H9 (cell line): ENCODE measurements around the gene APBB2. TPM values are rescaled to one million over a fixed set of nuclear protein-coding genes. Genes with fewer than 3 reads are reported as not detected.

ENCODE experiments used
- DNase-seq: peaks from one replicate; pipeline ENCODE4 v3.0.0-alpha.2; 2017
- H2AFZ ChIP-seq: one replicate; pipeline ENCODE4 v1.6.1; 2013; ENCODE audit warnings: mild to moderate bottlenecking, low read length, control low read depth, moderate library complexity
- H2AK5ac ChIP-seq: 2 replicates; pipeline ENCODE4 v1.6.1; 2013; ENCODE audit warnings: low read length, control low read depth, mixed read lengths; ENCODE audit not compliant: insufficient read length
- H2BK120ac ChIP-seq: one replicate; pipeline ENCODE4 v1.6.1; 2013; ENCODE audit warnings: low read depth, mild to moderate bottlenecking, low read length, control low read depth, inconsistent platforms; ENCODE audit not compliant: poor library complexity, severe bottlenecking
- H2BK12ac ChIP-seq: 2 replicates; pipeline ENCODE4 v1.6.1; 2013; ENCODE audit warnings: low read length, control low read depth, mixed read lengths, low read depth; ENCODE audit not compliant: insufficient read length
- H2BK15ac ChIP-seq: 2 replicates; pipeline ENCODE4 v1.6.1; 2013; ENCODE audit warnings: low read depth, low read length, control low read depth
- H2BK20ac ChIP-seq: one replicate; pipeline ENCODE4 v1.6.1; 2013; ENCODE audit warnings: low read depth, mild to moderate bottlenecking, low read length, control low read depth, inconsistent platforms; ENCODE audit not compliant: poor library complexity, severe bottlenecking
- H2BK5ac ChIP-seq: 2 replicates; pipeline ENCODE4 v1.6.1; 2013; ENCODE audit warnings: low read length, control low read depth, mixed read lengths; ENCODE audit not compliant: insufficient read length
- H3K14ac ChIP-seq: 2 replicates; pipeline ENCODE4 v1.6.1; 2013; ENCODE audit warnings: low read length, control low read depth; ENCODE audit not compliant: insufficient read depth
- H3K18ac ChIP-seq: 2 replicates; pipeline ENCODE4 v1.6.1; 2013; ENCODE audit warnings: low read depth, mild to moderate bottlenecking, mixed read lengths, low read length, control low read depth; ENCODE audit not compliant: insufficient read length
- H3K23ac ChIP-seq: 2 replicates; pipeline ENCODE4 v1.6.1; 2013; ENCODE audit warnings: low read length, control low read depth, mixed read lengths, low read depth; ENCODE audit not compliant: insufficient read length
- H3K23me2 ChIP-seq: 2 replicates; pipeline ENCODE4 v1.6.1; 2013; ENCODE audit warnings: low read depth, mild to moderate bottlenecking, mixed read lengths, low read length, control low read depth; ENCODE audit not compliant: insufficient read length, poor library complexity, severe bottlenecking
- H3K27ac ChIP-seq: 2 replicates; pipeline ENCODE4 v1.5.1; 2013; ENCODE audit warnings: low read length, control low read depth, mixed read lengths, low read depth; ENCODE audit not compliant: insufficient read length
- H3K27me3 ChIP-seq: 2 replicates; pipeline ENCODE4 v1.6.1; 2013; ENCODE audit warnings: low read length, control low read depth, inconsistent platforms; ENCODE audit not compliant: insufficient read depth
- H3K4ac ChIP-seq: 2 replicates; pipeline ENCODE4 v1.6.1; 2013; ENCODE audit warnings: low read depth, mild to moderate bottlenecking, control low read depth, inconsistent platforms, low read length, moderate library complexity
- H3K4me1 ChIP-seq: 2 replicates; pipeline ENCODE4 v1.6.1; 2013; ENCODE audit warnings: low read length, control low read depth, inconsistent platforms; ENCODE audit not compliant: insufficient read depth
- H3K4me2 ChIP-seq: 2 replicates; pipeline ENCODE4 v1.6.1; 2013; ENCODE audit warnings: low read length, control low read depth, mixed read lengths; ENCODE audit not compliant: insufficient read length, insufficient read depth
- H3K56ac ChIP-seq: 2 replicates; pipeline ENCODE4 v1.6.1; 2013; ENCODE audit warnings: low read depth, mild to moderate bottlenecking, mixed read lengths, low read length, control low read depth; ENCODE audit not compliant: insufficient read length
- H3K79me1 ChIP-seq: 2 replicates; pipeline ENCODE4 v1.6.1; 2013; ENCODE audit warnings: low read depth, mild to moderate bottlenecking, moderate library complexity, low read length, control low read depth, inconsistent platforms; ENCODE audit not compliant: insufficient read depth, poor library complexity, severe bottlenecking
- H3K79me2 ChIP-seq: 2 replicates; pipeline ENCODE4 v1.6.1; 2013; ENCODE audit warnings: low read length, control low read depth, inconsistent platforms; ENCODE audit not compliant: insufficient read depth
- H3K9ac ChIP-seq: 2 replicates; pipeline ENCODE4 v1.6.1; 2013; ENCODE audit warnings: low read length, control low read depth, mixed read lengths; ENCODE audit not compliant: insufficient read length; ENCODE audit errors: extremely low read depth
- H3K9me3 ChIP-seq: one replicate; pipeline ENCODE4 v1.6.1; 2013; ENCODE audit warnings: low read depth, low read length, inconsistent platforms; ENCODE audit not compliant: control insufficient read depth
- H3T11ph ChIP-seq: one replicate; pipeline ENCODE4 v1.6.1; 2013; ENCODE audit warnings: mild to moderate bottlenecking, low read length, control low read depth, inconsistent platforms
- H4K20me1 ChIP-seq: one replicate; pipeline ENCODE4 v1.6.1; 2013; ENCODE audit not compliant: control insufficient read depth, insufficient read length, insufficient read depth
- H4K5ac ChIP-seq: 2 replicates; pipeline ENCODE4 v1.6.1; 2013; ENCODE audit warnings: low read depth, mild to moderate bottlenecking, mixed read lengths, low read length, control low read depth; ENCODE audit not compliant: insufficient read length
- H4K8ac ChIP-seq: replicated peaks from 2 replicates; pipeline ENCODE4 v1.6.1; 2013; ENCODE audit warnings: low read length, control low read depth, mixed read lengths, low read depth; ENCODE audit not compliant: insufficient read length
- H4K91ac ChIP-seq: 2 replicates; pipeline ENCODE4 v1.6.1; 2013; ENCODE audit warnings: low read depth, mild to moderate bottlenecking, moderate library complexity, mixed read lengths, low read length, control low read depth; ENCODE audit not compliant: insufficient read length
- H3K27ac Mint-ChIP-seq, 3 experiments: 2 replicates in 2 of 3; 3 replicates in 1 of 3; pipeline ENCODE4 v1.8.0; 2020 to 2021; ENCODE audit warnings: mixed read lengths in 3 of 3, mild to moderate bottlenecking in 1 of 3, moderate library complexity in 1 of 3
- H3K27me3 Mint-ChIP-seq: 2 replicates; pipeline ENCODE4 v1.8.0; 2021; ENCODE audit warnings: low read depth, mild to moderate bottlenecking, moderate library complexity, mixed read lengths
- H3K36me3 Mint-ChIP-seq, 3 experiments: 2 replicates in 2 of 3; 3 replicates in 1 of 3; pipeline ENCODE4 v1.8.0; 2020 to 2021; ENCODE audit warnings: low read depth in 3 of 3, mixed read lengths in 3 of 3; ENCODE audit not compliant: insufficient read depth in 1 of 3
- H3K4me1 Mint-ChIP-seq, 2 experiments: 2 replicates each; pipeline ENCODE4 v1.8.0; 2020; ENCODE audit warnings: mixed read lengths in 2 of 2
- H3K4me3 Mint-ChIP-seq, 2 experiments: 2 replicates in 1 of 2; 3 replicates in 1 of 2; pipeline ENCODE4 v1.8.0; 2020 to 2021; ENCODE audit warnings: mild to moderate bottlenecking in 2 of 2, mixed read lengths in 2 of 2, moderate library complexity in 1 of 2
- H3K9me3 Mint-ChIP-seq, 2 experiments: 2 replicates in 1 of 2; 3 replicates in 1 of 2; pipeline ENCODE4 v1.8.0; 2020; ENCODE audit warnings: mild to moderate bottlenecking in 2 of 2, mixed read lengths in 2 of 2, moderate library complexity in 1 of 2
- CTCF ChIP-seq: fragments of 200-600 bp; sonication (generic); conservative IDR thresholded peaks from 3 replicates; pipeline ENCODE4 v1.8.0; 2021; ENCODE audit warnings: antibody characterized with exemption, mild to moderate bottlenecking
- WGBS: extraction: QIAGEN DNeasy Blood & Tissue Kit; methylation state at CpG from one replicate; pipeline ENCODE4 v1.1.7; 2013; ENCODE audit warnings: missing lambda C conversion rate, low lambda C conversion rate, mixed read lengths; ENCODE audit not compliant: insufficient read length; ENCODE audit errors: extremely low coverage; 5-methylcytosine and 5-hydroxymethylcytosine counted together
- total RNA-seq: library from RNA; stranded (reverse); gene quantifications from 2 replicates; pipeline ENCODE4 v1.2.1, GENCODE V29; 2021

Gene APBB2
- total RNA-seq, 1 experiment from 2014 or later, result 39.6 TPM

GRCh38 chr4:41219421-41219950 is 5.1 kb upstream of the APBB2 start:
- Histone ChIP-seq H3K79me2 (no peaks in the 10 kb centered on the region), H2BK12ac (no peak overlapping the region), H2AFZ (no peak overlapping the region), H3K56ac (no peak overlapping the region), H2BK20ac (no peak overlapping the region), H3K4me2 (no peak overlapping the region), H2AK5ac (no peak overlapping the region), H3K18ac (no peak overlapping the region), H3K79me1 (no peaks in the 10 kb centered on the region), H4K20me1 (no peaks in the 10 kb centered on the region), H2BK120ac (no peak overlapping the region), H3K27me3 (no peaks in the 10 kb centered on the region), H3T11ph (no peak overlapping the region), H3K9me3 (no peaks in the 10 kb centered on the region), H4K91ac (no peak overlapping the region), H3K4ac (no peak overlapping the region), H4K8ac (no peak overlapping the region), H2BK5ac (no peak overlapping the region), H3K23me2 (peaks cover 5% of the 10 kb centered on the region), H2BK15ac (no peak overlapping the region), H3K9ac (no peak overlapping the region), H3K4me1 (peaks cover 5% of the 10 kb centered on the region), H4K5ac (no peak overlapping the region), H3K14ac (no peak overlapping the region), H3K23ac (no peak overlapping the region), H3K27ac (no peak overlapping the region)
- WGBS, result 100% methylated on average over 1 of the region's 3 CpGs
- H3K27me3 Mint-ChIP-seq, result no peaks in the 10 kb centered on the region
- no peak overlapping the region for H3K4me3 Mint-ChIP-seq
- H3K27ac Mint-ChIP-seq, result no peak overlapping the region; a peak in 1 of 7 replicates
- no peaks in the 10 kb centered on the region; a peak in 1 of 5 replicates for H3K9me3 Mint-ChIP-seq
- TF ChIP-seq CTCF, result no peak
- no peaks in the 10 kb centered on the region for H3K36me3 Mint-ChIP-seq
- H3K4me1 Mint-ChIP-seq, result peaks cover 35 to 38% of the 10 kb centered on the region in 2 experiments
- DNase-seq, result no peak
